Uterus (tissue), 2 donors: Measurements from ENCODE around the gene TMEM72.

Source experiments
- CTCF ChIP-seq, 4 experiments: fragments of 200-600 bp in 2 of 4; fragments of 450-650 bp in 2 of 4; sonication (generic) in 2 of 4; IDR thresholded peaks; one replicate each; pipeline ENCODE4 v1.5.1; 2016 to 2019; ENCODE audit warnings: antibody characterized with exemption in 4 of 4, mild to moderate bottlenecking in 2 of 4, moderate library complexity in 1 of 4
- POLR2A ChIP-seq, 2 donors: fragments of 450-650 bp; IDR thresholded peaks; one replicate each; pipeline ENCODE4 v1.6.1; 2016; ENCODE audit warnings: antibody characterized with exemption in 2 of 2, mild to moderate bottlenecking in 1 of 2, moderate library complexity in 1 of 2

DNA sequence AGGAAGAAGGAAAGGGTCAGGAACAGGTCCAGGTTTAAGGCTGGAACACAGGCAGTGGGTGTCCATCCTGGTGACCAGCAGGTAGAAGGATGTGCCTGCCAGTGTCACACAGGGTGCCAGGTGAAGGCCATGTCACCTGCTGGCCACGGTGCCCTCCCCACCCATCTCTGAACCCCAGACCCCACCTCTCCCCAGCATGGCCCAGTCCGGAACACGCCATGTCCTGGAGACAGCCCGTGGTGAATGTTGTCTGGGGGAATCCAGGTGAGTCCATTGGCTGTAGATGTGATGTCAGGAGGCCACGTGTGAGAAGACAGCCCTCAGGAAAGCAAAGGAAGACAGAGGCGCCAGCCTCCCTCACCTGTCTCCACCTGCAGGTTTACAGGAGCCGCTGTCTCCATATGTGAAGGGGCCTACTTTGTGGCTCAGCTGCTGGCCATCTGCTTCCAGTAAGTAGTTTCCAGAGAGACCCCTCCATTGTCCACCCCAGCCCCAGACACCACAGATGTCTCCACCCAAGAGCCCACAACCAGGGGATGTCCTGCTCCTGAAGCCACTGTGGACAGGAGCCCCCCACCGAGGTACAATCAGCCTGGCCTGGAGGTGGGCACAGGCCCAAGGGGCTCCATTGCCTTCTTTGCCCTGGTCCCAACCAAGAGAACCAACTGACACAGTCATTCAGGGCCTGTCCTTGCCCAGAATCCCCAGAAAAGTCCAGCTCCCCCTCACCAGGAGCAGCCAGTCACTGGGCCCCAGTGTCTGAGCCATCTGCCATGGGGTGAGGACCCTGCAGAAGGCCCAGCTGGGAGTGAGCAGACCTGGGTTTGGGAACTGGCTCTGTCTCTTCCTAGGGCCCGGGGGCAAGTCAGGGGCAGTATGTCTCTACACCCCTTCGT, 20.7 kb downstream of the TMEM72 start:
- no peak for TF ChIP-seq POLR2A (IDR thresholded peaks at IDR 0.05)
- no peak for TF ChIP-seq CTCF (IDR thresholded peaks at IDR 0.05)
